HG02571 (cell line): Measurements from ENCODE around the gene LRP2.
"Not testable (repeated sequence)": the region's sequence is repeated elsewhere in the genome, so short reads cannot be mapped to it uniquely, and the experiment has no call there.

Experiments used
- ATAC-seq: cut with Tn5 transposase; IDR thresholded peaks from one replicate; pipeline ENCODE4 v1.9.1; 2021; ENCODE audit warnings: mild to moderate bottlenecking, moderate library complexity; ENCODE audit not compliant: unreplicated experiment

LRP2 gene

GRCh38 chr2:169362118-169362893 is at the start of gene LRP2:
Gene LRP2 (minus strand): TSS chr2:169362534. CDS start chr2:169362399, 135 bp downstream.
- ATAC-seq, result no peak

DNA sequence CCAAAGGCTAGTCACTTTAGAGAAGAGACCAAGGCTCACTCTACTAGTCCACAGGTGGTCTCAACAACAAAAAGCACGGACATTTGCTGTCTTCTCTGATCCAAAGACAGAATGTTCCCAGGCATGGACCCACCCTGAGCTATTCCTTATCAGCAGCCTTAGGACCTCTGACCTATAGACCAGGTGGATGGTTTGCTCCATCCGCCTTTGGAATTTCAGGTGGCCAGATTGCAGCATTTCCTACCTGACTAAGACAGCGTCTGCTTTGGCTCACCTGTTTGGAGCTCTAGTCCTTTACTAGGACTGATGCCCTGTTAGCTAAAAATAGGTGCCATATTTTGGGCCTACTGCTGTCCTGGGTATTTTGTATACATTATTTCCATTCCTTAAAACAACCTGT is 44.6 kb upstream of the LRP2 start:
- no peak for ATAC-seq

- not testable (repeated sequence) for ATAC-seq
These were observed 37.2 kb upstream of the LRP2 start for GRCh38 chr2:169399491-169399890.

DNA sequence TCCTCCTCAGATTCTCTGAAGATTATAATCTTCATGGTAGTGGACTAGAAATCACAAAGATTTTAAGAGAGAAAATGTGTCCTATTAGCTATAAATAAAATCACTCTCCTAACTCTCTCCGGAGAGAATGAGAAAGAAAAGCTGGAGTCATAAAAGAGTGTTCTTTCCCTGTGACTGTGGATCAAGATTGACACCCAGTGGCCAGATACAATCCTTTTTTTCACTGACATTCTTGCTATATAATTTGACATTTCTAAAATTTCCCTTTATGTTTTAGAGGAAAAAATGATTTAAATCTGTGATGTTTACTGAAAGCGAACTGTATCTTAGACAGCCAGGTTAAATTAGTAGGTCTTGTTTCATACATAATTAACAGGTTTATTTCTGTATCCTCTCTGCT is 35.4 kb upstream of the LRP2 start:
- no peak for ATAC-seq

- ATAC-seq, result no peak
These were observed 33.6 kb upstream of the LRP2 start for GRCh38 chr2:169395821-169396374.

GRCh38 chr2:169393068-169393590 is 30.8 kb upstream of the LRP2 start:
- ATAC-seq, result no peak

- no peak for ATAC-seq
These were observed 28.9 kb upstream of the LRP2 start for GRCh38 chr2:169391236-169391635.

DNA sequence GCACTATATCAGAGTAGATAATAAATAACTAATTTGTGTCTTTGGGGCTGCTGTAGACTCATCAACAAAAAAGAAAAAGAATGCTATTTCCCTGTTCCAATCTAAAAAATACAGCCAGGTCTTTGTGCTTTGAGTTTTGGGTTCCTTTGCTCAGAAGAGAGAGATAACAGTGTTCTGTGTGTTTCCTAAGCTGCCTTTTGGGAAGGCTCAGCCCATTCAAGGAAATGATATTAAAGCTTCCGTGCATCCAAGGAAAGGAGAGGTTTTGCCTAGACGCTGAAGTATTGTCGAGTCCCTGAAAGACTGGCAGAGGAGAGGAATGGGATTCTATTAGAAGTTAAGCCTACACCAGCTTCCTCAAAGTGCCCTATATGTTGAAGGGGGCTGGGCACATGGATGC is 25.8 kb upstream of the LRP2 start:
- ATAC-seq, result no peak

DNA sequence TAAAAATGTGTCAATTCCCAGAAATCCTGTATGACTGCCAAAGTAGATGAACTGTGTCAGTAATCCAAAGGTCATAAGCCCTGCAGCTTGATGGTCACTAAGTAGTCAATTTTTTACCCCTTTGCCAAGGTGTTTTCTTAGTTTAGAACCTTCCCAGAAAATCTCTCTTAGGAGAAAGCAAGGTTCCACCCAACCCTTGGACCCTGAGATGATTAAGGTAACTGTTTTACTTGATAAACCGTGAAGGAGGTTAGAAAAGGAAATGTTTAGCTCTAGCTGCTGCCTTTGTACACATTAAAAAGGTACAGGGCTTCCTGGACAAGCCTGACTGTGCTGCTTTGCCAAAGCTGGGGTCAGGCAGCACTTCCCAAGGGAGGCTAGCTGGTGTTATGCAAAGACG is 24.4 kb upstream of the LRP2 start:
- no peak for ATAC-seq

- no peak for ATAC-seq
These were observed 22.5 kb upstream of the LRP2 start for GRCh38 chr2:169384816-169385215.

GRCh38 chr2:169372561-169372960 is 10.2 kb upstream of the LRP2 start:
- ATAC-seq, result no peak

DNA sequence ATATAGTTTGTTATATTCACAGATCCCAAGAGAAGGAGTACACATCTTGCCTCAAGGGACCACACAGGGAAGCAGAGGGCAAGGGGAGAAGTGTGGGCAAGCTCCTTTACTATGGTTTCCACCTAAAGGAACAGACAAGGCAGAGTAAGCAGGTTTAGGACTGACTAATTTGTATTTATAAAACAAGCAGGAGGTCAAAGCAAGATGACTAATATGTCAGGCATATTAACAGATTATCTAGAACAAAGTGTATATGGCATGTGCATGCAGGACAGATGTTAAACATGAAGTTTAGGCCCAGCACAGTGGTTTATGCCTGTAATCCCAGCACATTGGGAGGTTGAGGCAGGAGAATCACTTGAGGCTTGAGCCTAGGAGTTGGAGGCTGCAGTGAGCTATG is 3.7 kb upstream of the LRP2 start:
- ATAC-seq, result no peak

DNA sequence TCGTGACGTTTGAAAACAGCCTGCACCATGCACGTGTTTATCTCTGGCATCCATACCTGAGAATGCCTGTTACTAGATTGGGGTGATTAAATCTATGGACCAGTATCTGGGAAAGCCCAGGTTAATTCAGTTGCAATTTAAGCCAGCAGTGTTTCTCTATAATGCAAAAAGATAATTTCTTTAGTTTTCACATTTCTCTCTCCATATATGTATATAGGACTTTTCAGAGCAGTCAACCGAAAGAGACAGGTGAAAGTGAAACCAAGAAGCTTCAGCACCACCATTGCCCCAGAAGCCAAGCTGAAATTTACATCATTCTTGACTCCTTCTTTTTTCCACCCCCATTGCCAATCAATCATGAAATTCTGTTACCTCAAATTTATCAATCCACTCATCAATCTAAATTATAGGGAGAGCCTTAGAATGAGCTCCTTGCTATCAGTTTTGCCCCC is 2.7 kb upstream of the LRP2 start:
- ATAC-seq, result peak; percentile 59

DNA sequence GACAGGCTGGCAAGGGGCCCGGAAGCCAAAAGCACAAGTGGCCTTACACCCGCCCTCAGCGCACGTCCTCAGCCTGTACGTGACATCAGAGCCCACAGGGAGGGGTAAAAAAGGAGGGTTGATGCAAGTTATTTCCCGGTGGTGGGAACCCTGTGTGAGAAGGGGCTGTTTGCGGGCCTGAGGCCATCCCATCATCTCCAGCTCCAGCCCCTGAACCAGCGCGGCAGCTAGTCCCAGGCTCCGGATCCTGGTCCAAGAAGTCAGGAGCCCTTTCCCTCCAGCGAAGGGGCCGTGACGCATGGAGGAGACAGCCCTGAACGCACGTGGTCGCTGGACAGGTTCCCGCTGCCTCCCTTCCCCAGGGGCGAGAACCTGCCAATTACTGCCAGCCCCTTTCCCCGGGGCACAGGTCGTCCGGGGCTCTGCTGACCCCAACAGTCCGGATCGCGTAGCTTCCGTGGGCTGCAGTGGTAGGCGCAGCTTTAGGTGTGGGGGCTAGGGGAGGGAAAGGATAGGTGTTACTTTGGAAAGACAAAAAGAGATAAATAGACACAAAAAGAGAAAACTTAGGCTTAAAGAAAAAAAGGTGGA is 1.3 kb upstream of the LRP2 start:
- ATAC-seq, result peak; percentile 40

DNA sequence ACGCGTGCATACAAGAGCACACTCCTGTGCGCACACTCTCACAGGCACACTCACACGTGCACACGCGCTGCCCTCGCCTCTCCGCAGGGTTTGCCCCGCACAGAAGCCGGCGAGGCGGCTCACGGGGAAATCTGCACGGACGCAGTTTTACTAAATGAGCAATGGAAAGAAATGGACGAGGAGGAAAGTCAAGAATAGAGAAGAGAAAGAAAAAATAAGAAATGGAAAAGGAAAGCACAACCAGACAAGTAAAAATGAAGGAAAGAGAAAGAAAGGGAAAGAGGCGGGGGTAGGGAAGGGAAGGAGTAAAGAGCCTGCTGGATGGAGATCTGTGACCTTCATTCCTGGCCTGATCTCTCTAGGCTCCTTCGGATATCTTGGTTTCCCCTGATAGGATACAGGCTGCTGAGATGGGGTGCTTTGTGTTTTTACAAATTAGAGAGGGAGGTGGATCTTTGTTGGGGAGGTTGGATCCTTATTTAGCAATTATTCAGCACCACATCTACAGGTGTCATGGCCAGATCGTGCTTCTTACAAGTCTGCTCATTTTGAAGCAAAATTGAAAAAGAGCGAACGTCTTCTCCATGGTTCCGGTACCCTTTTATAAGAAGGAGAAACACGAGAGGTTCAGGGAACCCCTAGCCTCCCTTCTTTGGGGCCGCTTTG is 693 bp upstream of the LRP2 start:
- ATAC-seq, result no peak

GRCh38 chr2:169361706-169362117 is 622 bp downstream of the LRP2 start:
- ATAC-seq, result no peak

- ATAC-seq, result no peak
These were observed 1.2 kb downstream of the LRP2 start for GRCh38 chr2:169360984-169361705.

GRCh38 chr2:169358016-169358415 is 4.3 kb downstream of the LRP2 start:
- no peak for ATAC-seq

DNA sequence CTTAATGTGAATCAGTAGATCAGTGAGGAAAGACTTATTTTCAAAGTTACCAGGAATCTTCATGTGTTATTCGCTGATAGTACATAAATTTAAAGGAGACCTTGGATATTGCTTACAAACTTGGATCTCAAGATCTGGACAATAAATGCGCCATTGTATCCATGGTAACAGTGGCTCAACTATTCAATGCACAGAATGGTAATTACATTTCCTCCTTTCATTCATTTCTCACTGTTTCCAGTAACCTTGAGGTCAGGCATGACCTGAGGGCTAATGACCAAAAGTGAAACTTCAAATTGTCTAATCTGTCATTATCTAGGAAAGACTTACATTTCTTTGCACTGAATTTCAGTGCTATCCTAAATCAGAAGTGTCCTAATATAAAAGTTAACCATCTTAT is 8.1 kb downstream of the LRP2 start:
- no peak for ATAC-seq

DNA sequence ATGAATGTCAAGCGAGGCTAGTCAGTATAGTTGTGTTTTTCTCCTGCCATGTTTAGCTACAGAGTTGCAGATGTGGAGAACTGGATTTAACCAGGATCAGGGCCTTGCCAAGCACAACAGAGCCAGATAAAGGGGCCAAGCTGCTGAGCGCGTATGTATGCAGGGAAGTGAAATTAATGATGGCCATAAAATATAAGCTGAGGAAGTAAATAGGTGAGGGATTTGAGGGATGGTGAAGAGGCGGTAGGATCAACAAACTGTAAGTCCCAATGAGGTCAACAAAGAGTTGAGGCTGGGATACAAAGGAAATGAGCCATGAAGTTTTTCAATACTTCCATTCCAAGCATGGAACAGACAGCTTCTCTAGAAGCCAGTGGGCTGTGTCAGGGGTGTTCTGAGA is 10.6 kb downstream of the LRP2 start:
- ATAC-seq, result no peak

DNA sequence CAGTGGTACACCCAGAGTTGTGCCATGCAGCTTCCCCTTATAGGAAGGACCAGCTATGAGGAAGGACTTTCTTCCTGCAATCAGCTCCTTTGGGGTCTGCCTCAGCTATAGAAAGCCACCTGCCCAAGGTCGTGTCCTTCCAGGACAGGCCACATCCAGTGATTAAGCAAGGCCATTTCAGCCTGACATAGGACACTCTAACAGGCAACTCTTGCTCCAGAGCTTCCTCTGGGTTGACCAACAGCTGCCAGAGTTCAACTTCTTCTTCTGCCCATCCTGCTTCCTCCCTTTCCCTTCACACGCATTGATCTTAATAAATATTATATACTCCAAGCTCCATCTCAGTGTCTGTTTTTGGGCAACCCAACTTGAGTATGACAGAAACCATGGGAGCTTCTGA is 12.8 kb downstream of the LRP2 start:
- ATAC-seq, result no peak
